NCI-H2171 treated with DMSO at 0.1 percent for 48 hours (cell line): Measurements from ENCODE around the gene TCFL5.

Experiments used
- DNase-seq: peaks from one replicate; lab custom pipeline; 2025; lab: John Stamatoyannopoulos, UW

The TCFL5 gene

DNA sequence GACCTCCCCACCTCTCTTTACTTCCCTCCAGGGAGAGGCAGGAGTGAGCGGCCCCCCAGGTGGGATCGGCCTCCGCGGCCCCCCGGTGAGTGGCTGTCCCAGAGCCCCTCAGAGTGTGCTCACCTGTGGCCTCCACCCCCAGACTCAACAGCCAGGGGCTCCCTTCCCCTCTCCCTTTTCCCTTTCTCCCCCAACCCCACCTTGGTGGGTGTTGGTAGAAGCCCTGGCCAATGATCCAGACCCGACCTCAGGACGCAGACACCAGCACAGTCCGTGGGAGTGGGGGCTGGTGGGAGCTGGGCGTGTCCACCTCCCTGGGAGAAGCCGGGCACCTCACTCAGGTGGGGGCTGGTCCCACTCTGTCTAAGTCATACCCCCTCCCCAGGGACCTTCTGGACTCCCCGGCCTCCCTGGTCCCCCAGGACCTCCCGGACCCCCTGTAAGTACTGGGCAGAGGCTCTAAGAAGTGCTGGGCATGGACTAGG is 39.9 kb downstream of the TCFL5 start:
- no peak for DNase-seq

DNA sequence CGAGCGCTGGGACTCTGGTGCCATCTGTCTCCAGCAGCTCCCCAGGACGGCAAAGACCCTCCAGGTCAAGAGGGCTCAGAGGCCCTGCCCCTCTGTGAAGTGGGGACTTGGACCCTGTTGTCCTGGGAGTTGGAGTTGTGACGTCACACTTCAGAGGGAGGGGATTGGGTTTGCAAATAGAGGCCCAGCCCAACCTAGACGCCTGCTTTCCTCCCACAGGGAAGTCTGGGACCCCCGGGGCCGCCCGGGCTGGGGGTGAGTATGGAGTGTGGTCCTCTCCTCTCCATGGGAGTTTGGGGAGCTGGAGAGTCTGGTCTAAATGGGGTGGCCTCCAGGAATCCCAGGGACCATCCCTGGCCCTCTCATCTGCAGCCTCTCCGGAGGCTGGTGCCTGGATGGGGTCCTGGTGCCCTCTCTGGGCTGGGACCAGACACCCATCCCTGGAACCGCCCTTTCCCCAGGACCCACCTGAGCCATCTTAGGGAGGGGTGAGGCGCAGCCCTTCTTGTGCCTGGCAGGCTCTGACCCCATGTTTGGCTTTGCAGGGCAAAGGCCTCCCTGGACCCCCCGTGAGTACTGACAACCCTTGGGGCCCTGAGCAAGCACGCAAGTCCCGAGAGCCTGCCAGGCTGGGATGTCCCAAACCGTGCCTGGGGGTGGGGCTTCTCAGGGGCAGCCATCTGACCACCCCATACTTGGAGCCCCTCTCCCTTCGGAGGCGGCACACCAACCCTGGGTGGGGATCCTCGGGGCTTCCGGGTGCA is 40.5 kb downstream of the TCFL5 start:
- DNase-seq = no peak

DNA sequence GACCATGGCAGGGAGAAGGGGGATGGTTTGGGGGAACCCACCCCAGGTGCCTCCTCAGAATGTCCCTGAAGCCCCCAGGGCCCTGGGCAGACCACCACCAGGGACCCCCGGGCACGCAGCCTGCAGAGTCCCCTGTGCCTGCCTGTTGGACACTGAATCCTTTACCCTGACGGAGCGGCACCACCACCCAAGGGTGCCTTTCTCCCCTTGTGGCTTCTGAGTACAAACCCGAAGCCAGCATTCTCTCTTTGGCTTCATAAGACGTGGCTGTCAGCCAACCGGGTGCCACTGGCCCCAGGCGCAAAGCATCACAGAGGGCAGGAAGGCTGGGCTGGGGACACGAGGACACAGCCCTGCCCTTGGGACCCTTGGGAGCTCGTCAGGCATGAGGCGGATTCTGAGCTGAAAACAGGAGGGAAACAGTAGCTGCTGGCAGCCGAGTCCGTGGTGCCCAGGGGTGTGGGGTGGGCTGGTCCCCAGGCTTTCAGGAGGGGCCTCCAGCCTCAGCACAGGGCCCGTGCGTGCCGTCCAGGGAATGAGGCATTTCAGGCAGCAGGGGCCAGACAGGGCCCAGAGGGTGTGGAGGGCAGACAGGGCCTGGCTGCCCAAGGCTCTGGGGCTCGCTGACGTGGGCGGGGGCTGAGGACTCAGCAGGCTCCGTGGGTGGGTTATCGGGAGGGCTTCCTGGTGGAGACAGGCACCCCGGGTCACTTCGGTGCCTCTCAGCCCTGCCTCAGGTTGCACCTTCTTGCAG is 41.2 kb downstream of the TCFL5 start:
- DNase-seq = no peak

- DNase-seq = no peak
These were observed 42.0 kb downstream of the TCFL5 start for GRCh38 chr20:62819494-62820174.

DNA sequence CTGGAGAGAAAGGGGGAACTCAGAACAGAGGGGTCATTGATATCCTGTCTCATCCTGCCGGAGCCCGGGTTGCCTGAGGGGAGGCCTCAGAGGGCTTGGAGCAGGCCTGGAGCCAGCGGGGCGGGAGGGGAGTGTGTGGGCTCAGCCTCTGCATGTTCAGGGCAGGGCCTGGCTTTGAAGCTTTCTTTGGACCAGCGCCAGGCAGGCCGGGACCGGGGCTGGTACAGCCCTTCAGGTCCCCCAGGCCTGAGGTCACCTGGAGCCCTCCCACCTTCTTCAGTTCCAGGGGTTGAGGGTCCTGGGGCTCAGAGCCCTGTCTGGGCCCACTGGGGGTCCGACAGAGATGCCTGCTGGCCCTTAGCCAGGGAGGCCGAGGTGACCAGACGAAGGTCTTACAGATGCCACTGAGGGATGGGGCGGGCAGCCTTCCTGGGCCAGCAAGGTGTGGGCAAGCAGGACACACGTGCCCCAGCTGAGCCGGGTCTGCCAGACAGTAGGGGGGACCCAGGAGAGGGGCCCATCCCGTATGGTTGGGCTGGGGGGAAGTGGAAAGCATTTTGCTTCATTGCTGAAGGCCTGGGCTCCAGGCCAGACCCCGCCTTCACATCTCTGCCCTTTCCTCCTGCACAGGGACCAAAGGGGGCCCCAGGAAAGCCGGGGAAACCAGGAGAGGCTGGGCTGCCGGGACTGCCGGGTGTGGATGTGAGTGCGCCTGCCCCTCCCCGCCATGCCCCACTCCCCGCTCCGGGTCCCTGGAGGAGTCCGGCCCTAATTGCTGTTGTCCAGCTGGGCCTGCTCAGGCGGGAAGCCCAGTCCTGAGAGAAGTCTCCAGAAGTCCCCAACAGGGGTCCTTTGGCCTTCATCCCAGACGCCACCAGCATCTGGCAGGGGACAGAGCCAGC is 42.8 kb downstream of the TCFL5 start:
- DNase-seq = no peak

GRCh38 chr20:62817975-62818591 is 43.5 kb downstream of the TCFL5 start:
- DNase-seq = no peak

GRCh38 chr20:62816884-62817873 is 44.4 kb downstream of the TCFL5 start, which contains the start of gene COL9A3:
COL9A3 (plus strand) TSS chr20:62817050; CDS start chr20:62817065, 15 bp downstream.
- DNase-seq = peak; percentile 53

- no peak for DNase-seq
These were observed 45.4 kb downstream of the TCFL5 start for GRCh38 chr20:62816031-62816883.

DNA sequence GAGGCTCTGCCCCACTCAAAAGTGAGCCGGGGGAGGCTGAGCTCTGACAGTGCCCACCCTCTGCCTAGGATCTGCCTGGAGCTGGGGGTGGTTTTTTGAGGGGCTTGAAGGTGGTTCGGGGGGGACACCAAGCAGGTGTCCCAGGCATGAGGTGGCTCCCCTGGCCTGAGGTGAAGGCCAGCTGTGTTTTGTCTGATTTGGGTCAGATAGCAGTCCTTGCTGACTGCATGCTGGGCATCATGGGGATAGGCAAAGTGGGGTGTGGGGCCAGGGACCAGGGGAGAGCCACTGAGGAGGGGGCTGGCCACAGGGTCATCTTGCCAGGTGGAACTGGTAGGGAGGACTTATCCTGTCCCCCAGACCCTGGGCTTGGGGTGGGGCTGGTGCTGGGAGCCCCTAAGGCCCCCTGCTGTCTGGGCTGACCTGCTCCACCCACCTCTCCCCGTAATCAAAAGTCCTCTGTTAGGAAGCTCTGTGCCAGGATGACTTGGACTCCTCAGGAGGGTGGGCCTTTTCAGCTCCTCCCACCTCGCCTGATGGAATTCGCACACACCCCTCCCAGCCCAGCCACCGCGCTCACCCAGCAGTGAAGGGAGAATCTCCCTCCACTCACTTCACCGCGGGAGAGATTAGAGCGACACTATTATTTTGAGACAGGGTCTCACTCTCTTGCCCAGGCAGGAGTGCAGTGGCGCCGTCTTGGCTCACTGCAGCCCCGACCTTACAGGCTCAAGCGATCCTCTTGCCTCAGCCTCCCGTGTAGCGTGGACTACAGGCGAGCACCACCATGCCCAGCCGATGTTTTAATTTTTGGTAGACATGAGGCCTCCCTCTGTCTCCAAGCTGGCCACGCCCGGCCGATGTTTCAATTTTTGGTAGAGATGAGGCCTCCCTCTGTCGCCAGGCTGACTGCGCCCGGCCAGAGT is 46.3 kb downstream of the TCFL5 start:
- DNase-seq = no peak

DNA sequence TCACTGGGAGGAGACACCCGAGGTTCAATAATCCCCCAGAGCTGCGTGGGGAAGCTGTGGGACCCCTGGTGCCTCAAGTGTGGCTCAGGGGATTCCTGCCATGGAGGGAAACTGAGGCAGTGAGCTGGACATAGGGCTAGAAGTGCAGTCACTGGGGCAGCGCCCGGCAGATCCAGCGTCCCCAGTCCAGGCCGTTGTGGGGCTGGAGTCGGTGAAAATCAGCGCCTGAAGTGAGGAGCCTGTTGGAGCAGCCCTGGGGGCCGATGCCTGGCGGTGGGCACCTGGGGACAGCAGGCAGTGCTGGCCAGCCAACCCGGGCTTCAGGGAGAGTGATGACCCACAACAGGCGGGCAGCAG is 46.9 kb downstream of the TCFL5 start:
- DNase-seq = no peak

DNA sequence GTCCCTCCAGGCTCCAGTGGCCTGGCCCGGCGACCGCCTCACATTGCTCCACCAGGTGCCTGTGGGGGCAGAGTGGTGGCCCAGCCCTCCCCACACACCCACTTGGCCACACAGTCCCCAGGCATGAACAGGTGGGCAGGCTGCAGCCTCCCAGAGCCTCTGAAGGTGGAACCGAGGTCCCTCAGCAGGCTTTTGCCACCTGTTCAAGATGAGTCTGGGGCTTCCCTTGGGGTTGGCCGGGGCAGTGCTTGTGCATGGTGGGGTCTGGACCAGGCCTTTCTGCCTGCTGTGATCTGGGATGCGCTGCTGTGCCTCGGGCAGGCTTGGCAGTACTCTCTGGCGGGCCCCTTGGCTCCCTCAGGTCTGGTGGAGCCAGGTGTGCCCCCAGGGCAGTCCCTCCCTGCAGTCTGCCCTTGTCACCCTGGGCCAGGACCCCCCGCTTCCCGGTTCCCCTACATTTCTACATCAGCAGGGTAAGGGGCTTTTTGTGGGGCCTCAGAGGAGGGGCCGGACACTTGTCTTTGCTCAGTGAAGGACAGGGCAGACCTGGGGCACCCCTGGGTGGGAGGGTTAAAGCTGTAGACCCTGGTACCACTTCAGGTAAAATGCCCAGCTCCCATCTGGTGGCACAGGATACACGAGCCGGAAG is 47.4 kb downstream of the TCFL5 start:
- no peak for DNase-seq

DNA sequence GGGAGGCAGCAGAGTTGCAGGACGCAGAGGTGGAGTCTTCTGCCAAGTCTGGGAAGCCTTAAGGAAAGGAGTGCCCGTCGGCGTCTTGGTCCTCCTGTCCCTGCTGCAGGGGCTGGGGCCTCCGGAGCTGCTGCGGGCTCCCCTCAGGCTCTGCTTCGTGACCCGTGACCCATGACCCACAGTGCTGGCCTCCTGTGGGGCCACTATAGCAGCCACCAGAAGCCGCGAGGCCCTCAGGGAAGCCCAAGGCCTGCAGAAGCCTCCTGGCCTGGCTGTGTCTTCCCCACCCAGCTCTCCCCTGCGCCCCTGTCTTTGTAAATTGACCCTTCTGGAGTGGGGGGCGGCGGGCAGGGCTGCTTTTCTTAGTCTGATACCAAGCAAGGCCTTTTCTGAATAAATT is 48.0 kb downstream of the TCFL5 start:
- DNase-seq = no peak

GRCh38 chr20:62812907-62813200 is 48.8 kb downstream of the TCFL5 start:
- no peak for DNase-seq

- DNase-seq = no peak
These were observed 49.3 kb downstream of the TCFL5 start for GRCh38 chr20:62812181-62812906.

GRCh38 chr20:62811720-62812119 is 49.9 kb downstream of the TCFL5 start:
- DNase-seq = no peak

GRCh38 chr20:62811320-62811719 is 50.3 kb downstream of the TCFL5 start:
- no peak for DNase-seq
